Muscle layer of duodenum (tissue), 2 donors: Measurements from ENCODE around the gene TNPO2.

Experiments
- H3K27ac ChIP-seq: one replicate; pipeline ENCODE4 v1.7.0; 2013; ENCODE audit warnings: mild to moderate bottlenecking, low read length
- H3K27me3 ChIP-seq: one replicate; pipeline ENCODE4 v1.7.0; 2013; ENCODE audit warnings: low read depth, mild to moderate bottlenecking, control low read depth, low read length
- H3K36me3 ChIP-seq, 2 donors: one replicate each; pipeline ENCODE4 v1.7.0; 2013; ENCODE audit warnings: low read length in 2 of 2, control low read depth in 1 of 2, mild to moderate bottlenecking in 1 of 2; ENCODE audit not compliant: insufficient read depth in 2 of 2, control insufficient read depth in 1 of 2
- H3K4me1 ChIP-seq, 2 donors: one replicate each; pipeline ENCODE4 v1.7.0; 2013; ENCODE audit warnings: low read length in 2 of 2, mild to moderate bottlenecking in 2 of 2, control low read depth in 1 of 2, moderate library complexity in 1 of 2; ENCODE audit not compliant: insufficient read depth in 2 of 2, control insufficient read depth in 1 of 2
- H3K4me3 ChIP-seq, 2 donors: one replicate each; pipeline ENCODE4 v1.7.0; 2013; ENCODE audit warnings: low read length in 2 of 2, low read depth in 1 of 2, mild to moderate bottlenecking in 1 of 2
- H3K9me3 ChIP-seq, 2 donors: one replicate each; pipeline ENCODE4 v1.7.0; 2013; ENCODE audit warnings: low read length in 2 of 2, control low read depth in 1 of 2, mild to moderate bottlenecking in 1 of 2; ENCODE audit not compliant: control insufficient read depth in 1 of 2
- donor health status: healthy.

Gene TNPO2

DNA sequence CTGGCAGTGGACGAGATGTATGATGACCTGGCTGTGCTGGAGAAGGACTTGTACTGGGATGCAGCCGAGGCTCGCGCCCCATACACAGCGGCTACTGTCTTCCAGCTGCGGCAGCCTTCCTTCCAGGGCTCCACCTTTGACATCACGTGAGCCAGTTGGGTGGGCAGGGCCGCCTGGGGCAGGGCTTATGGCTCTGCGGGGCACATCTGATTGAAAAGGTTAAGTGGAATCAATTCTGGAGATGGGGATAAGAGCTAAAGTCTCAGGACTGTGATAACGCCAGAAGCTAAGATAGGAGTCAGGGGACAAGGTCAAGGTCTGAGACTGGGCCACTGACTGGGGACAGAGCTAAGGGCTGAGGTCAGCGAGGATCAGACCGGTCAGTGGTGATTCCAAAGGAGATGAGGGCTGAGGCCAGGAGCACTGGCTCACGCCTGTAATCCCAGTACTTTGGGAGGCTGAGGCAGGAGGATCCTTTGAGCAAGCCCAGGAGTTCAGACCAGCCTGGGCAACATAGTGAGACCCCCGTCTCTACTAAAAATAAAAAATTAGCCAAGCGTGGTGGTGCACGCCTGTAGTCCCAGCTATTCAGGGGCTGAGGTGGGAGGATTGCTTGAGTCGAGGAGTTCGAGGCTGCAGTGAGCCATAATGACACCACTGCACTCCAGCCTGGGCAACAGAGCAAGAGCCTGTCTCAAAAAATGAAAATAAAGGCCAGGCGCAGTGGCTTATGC is 32.6 kb upstream of the TNPO2 start:
- peaks cover 6% of the 10 kb centered on the region for H3K27me3 ChIP-seq
- H3K36me3 ChIP-seq: no peaks in the 10 kb centered on the region
- no peaks in the 10 kb centered on the region for H3K9me3 ChIP-seq
- H3K27ac ChIP-seq: no peak overlapping the region
- peaks cover 0 to 4% of the 10 kb centered on the region in 2 donors for H3K4me1 ChIP-seq
- H3K4me3 ChIP-seq: no peak overlapping the region

DNA sequence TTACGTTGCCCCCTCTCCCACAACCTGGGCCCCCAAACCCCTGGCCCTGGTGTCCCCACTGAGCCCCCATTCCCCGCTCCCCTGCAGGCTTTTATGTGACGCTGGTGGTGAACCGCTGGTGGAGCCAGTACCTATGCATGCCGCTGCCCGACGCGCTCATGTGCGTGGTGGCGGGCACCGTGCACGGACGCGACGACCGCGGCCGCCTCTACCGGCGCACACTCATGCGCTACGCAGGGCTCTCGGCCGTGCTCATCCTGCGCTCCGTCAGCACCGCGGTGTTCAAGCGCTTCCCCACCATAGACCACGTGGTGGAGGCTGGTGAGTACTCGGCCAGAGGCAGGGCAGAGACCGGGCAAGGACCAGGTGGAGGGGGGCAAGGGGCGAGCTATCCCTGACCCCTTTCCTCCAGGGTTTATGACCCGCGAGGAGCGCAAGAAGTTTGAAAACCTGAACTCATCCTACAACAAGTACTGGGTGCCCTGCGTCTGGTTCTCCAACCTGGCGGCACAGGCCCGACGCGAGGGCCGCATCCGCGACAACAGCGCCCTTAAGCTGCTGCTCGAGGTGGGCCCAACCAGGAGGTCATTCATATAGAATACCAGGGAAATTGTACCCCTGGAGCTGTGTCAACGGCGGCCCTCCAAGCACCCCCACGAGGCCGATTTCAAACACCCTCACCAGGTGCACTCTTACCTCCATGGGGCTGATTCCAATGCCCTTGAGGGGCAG is 30.9 kb upstream of the TNPO2 start:
- peaks cover 6% of the 10 kb centered on the region for H3K27me3 ChIP-seq
- no peak overlapping the region for H3K4me3 ChIP-seq
- peaks cover 0 to 4% of the 10 kb centered on the region in 2 donors for H3K4me1 ChIP-seq
- H3K9me3 ChIP-seq: no peaks in the 10 kb centered on the region
- no peaks in the 10 kb centered on the region for H3K36me3 ChIP-seq
- H3K27ac ChIP-seq: no peak overlapping the region

DNA sequence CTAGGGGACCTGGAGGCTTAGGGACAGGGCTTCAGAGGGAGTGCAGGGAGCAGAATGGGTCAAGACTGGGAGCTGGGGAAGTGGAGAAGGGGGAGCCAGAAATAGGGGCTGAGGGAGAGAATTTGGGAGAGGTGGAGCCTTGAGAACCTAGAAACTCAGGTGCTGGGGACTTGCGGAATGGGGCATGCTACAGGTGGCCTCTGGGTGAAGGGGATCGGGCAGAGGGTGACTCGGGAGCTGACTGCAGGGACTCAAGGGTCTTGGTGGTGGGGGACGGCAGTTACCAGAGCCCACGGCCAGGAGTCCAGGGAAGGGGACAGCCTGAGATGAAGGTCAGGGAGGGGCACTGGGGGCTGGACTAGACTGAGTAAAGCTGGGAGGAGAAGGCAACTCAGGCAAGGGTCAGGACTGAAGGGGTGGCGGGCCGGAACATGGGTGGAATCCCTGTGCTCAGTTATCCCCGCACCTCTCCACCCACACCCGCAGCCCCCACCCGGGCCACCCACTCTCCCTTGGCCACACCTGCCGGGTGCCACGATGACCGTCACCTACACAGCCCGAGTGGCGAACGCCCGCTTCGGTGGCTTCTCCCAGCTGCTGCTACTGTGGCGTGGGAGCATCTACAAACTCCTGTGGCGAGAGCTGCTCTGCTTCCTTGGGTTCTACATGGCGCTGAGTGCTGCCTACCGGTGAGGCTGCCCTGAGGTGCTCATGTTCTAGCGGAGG is 28.5 kb upstream of the TNPO2 start:
- H3K27ac ChIP-seq: no peak overlapping the region
- peaks cover 0 to 9% of the 10 kb centered on the region in 2 donors for H3K9me3 ChIP-seq
- H3K27me3 ChIP-seq: peaks cover 6% of the 10 kb centered on the region
- no peaks in the 10 kb centered on the region for H3K4me1 ChIP-seq
- peaks cover 9 to 11% of the 10 kb centered on the region in 2 donors for H3K36me3 ChIP-seq
- H3K4me3 ChIP-seq: no peak overlapping the region

DNA sequence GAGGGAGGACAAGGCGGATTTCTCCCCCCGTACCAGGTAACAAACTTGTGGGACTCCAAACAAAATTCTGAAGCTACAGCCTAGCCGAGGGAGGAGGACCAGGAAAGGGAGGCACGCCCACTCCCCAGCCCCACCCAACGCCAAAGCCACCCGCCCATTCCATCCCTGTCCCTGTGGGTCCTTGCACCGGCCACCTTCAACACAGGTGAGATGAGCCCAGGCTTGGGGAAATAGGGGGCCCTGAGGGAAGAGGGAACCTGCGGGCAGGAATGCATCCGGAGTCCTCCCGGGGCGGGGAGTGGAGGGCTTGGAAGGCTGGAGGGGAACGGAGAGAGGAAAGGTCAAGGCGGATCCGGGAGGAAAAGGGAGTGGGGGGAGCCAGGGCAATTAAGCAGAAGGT is 27.9 kb upstream of the TNPO2 start, which contains the start of gene BEST2:
BEST2 (plus strand) TSS at position 157 of the 400 bp plus-strand sequence. CDS start 802 bp downstream, outside the sequence.
- Histone ChIP-seq H3K4me1 (no peaks in the 10 kb centered on the region), H3K27me3 (peaks cover 6% of the 10 kb centered on the region), H3K27ac (no peak within 1 kb of the TSS), H3K9me3 (peaks cover 0 to 11% of the 10 kb centered on the region in 2 donors), H3K4me3 (no peak within 1 kb of the TSS), H3K36me3 (peaks cover 11 to 17% of the 10 kb centered on the region in 2 donors)

DNA sequence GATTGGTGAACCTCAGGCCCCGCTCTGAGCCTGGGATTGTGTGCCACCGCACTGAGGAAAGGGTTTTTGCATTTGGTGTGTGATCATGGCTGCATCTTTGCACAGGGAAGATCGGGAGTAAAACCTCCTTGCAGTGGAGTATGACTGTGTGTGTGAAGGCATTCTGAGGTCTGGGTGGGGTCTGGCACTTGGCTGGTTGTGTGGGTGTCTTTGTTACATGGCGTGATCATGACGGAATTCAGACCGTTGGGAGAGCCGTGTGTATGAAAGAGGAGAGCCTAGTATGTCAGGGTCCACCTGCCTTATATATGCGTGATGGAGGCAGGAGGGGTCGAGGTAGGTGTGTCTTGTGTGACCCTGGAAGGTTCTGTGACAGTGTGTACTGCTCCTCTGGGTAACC is 27.1 kb upstream of the TNPO2 start:
- H3K36me3 ChIP-seq: peaks cover 14 to 25% of the 10 kb centered on the region in 2 donors
- no peak overlapping the region for H3K27ac ChIP-seq
- peaks cover 0 to 11% of the 10 kb centered on the region in 2 donors for H3K9me3 ChIP-seq
- H3K27me3 ChIP-seq: peaks cover 6% of the 10 kb centered on the region
- H3K4me3 ChIP-seq: no peak overlapping the region
- no peaks in the 10 kb centered on the region for H3K4me1 ChIP-seq

DNA sequence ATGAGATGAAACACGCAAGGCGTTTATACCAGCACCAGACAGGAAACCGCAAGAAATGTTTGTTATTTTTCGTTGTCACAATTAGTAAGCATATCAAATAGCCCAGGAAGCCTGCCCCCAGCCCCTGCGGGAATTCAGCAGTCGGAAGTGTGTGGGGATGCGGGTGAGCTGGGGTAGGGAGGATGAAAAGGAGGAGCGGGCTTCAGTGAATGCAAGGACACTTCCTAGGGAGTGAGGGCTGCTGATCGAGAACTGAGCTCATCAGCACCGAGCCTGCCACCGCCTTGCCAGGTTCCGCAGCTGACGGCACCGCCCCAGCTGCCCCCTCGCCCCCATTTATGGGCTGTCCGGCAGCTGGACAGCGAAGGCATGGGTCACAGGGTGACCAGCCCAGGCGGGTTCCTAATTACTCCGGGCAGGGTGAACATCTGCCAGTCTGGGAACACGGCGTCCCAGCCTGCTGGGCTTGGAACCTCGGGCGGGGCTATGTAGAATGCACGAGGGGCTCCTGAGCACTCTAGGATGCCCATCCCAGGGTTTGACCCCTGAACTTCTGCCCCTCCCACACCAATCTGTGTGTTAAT is 26.3 kb upstream of the TNPO2 start:
- no peaks in the 10 kb centered on the region for H3K4me1 ChIP-seq
- no peak overlapping the region for H3K4me3 ChIP-seq
- peaks cover 0 to 11% of the 10 kb centered on the region in 2 donors for H3K9me3 ChIP-seq
- peaks cover 6% of the 10 kb centered on the region for H3K27me3 ChIP-seq
- peaks cover 14 to 33% of the 10 kb centered on the region in 2 donors for H3K36me3 ChIP-seq
- no peak overlapping the region for H3K27ac ChIP-seq

DNA sequence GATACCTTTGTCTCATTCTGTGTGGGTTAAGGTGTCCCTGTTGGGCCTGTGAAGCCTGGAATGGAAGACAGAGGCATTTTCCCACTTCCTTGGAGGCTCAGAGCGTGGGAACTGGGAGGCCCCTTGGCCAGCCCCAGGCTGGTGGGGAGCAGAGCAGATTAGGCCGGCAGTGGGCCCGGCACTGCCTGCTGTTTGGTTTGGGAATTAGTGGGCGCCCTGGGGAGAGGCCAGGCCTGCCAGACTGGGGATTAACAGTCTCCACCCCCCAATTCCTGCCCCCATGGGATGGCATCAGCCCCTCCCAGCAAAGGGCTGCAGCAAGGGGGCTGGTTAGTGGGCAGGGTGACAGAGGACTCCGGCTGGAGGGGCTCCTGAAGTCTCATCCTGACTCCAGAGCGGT is 24.8 kb upstream of the TNPO2 start:
- Histone ChIP-seq H3K27ac (no peak overlapping the region), H3K9me3 (peaks cover 0 to 11% of the 10 kb centered on the region in 2 donors), H3K36me3 (peaks cover 14 to 42% of the 10 kb centered on the region in 2 donors), H3K27me3 (peaks cover 4% of the 10 kb centered on the region), H3K4me1 (no peaks in the 10 kb centered on the region), H3K4me3 (no peak overlapping the region)

DNA sequence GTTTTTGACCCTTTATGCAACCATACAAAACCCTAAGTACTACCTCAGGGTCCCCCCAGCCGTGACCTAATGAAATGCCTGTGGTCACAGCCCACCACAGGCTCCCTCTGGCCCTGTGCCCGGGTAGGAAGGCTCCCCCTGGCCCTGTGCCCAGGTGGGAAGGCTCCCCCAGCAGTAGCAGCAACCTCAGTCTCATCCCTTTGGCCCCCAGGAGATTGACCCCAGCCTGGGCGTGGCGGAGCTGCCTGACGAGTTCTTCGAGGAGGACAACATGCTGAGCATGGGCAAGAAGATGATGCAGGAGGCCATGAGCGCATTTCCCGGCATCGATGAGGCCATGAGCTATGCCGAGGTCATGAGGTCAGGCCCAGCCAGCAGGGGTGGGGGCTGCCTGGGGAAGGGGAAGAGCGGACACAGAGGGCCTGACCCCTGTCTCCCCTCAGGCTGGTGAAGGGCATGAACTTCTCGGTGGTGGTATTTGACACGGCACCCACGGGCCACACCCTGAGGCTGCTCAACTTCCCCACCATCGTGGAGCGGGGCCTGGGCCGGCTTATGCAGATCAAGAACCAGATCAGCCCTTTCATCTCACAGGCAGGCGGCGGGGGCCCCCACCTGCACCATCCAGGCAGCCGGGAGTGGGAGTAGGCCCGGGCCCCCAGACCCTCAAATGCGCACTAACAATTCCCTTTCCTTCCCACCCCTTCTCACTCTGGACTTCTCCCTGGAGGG is 21.6 kb upstream of the TNPO2 start:
- peaks cover 14 to 55% of the 10 kb centered on the region in 2 donors for H3K36me3 ChIP-seq

DNA sequence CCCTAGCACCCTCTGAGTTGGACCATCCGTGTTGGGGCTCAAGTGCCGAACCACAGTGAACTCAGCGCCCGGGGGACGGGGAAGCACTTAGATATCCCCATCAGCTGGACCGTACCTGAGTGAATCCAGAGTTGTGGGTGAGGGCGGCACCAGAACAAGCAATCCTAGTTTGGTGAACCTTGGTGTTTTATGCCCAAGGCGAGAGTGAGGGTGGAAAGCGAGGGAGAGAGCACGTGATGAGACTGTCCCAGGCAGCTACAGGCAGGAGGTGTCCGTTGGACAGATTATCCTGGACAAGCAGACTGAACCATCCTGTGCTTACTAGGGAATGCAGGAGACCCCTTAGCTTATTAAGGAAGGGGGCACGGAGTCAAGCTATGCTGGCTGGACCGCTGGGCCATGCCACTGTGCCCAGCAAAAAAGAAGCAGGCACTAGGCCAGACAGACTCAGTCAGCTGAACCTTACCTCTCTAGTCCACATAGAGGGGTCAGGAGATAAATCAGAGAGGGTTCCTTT is 14.2 kb upstream of the TNPO2 start:
- H3K36me3 ChIP-seq: peaks cover 0 to 24% of the 10 kb centered on the region in 2 donors
- peak overlapping the region; percentile 88 to 98 for H3K4me3 ChIP-seq
- no peaks in the 10 kb centered on the region for H3K27me3 ChIP-seq
- H3K4me1 ChIP-seq: peaks cover 15 to 29% of the 10 kb centered on the region in 2 donors
- no peaks in the 10 kb centered on the region for H3K9me3 ChIP-seq
- H3K27ac ChIP-seq: no peak overlapping the region

More for the DNA sequence above, 21.6 kb upstream of the TNPO2 start:
- Histone ChIP-seq H3K4me1 (no peaks in the 10 kb centered on the region), H3K27ac (no peak overlapping the region), H3K27me3 (no peaks in the 10 kb centered on the region), H3K4me3 (no peak overlapping the region), H3K9me3 (peaks cover 0 to 11% of the 10 kb centered on the region in 2 donors)

DNA sequence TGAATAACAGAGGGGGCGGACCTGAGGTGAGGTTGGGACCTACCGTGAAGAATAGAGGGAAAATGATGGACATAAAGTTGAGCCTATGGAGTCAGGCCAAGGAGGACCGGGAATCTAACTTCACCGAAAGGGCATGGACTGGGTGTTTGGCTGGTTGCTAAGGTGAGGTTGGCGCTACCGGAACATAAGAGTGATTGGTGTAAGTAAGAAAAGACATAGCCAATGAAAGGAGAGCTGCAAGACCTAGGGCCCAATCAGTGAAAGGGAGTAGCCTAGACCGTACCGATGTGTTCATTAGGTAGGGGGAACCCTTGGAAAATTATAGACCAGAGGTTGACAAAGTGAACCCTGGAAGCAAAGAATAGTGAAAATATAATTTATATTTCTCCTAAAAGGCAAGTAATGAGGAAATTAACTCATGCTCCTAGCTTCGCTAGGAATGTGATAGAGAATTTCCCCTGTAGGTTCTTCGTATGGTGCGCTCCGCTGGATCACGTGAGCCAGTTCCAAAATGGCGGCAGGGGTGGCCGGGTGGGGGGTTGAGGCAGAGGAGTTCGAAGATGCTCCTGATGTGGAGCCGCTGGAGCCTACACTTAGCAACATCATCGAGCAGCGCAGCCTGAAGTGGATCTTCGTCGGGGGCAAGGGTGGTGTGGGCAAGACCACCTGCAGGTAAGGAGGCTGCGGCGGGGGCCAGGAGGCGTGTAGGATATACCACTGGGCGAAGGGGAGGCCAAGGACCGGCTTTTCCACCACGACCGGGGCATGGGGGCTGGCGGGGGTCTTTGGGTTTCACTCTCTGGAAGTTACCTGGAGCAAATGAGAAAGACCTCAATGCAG is 13.5 kb upstream of the TNPO2 start, which contains the start of gene GET3:
GET3 (plus strand) TSS at position 503 of the 840 bp plus-strand sequence; CDS start at position 512, 9 bp downstream.
- Histone ChIP-seq H3K27me3 (no peaks in the 10 kb centered on the region), H3K9me3 (no peaks in the 10 kb centered on the region), H3K4me1 (peaks cover 15 to 36% of the 10 kb centered on the region in 2 donors), H3K36me3 (peaks cover 0 to 23% of the 10 kb centered on the region in 2 donors), H3K27ac (peak within 1 kb of the TSS; percentile 97), H3K4me3 (peak within 1 kb of the TSS; percentile 88 to 98)
